Calu3 (cell line): ENCODE measurements around the gene ACOD1. TPM values are rescaled to one million over a fixed set of nuclear protein-coding genes. Genes with fewer than 3 reads are reported as not detected.

Source experiments
- BruUV-seq: library from RNA; stranded (reverse); fragments of 400-500 nt; replicated peaks from 2 replicates; lab custom pipeline; 2021; lab: Mats Ljungman, UMichigan
- CTCF ChIA-PET: fragments of 300-600 bp; sonication (Branson Sonifier 250); formaldehyde crosslinking; loops from one replicate; lab custom pipeline; 2022; ENCODE audit warnings: antibody characterized with exemption; lab: Charles Lee
- DNase-seq: peaks from one replicate; pipeline ENCODE4 v3.0.0; 2022
- H3K27ac Mint-ChIP-seq: one replicate; pipeline ENCODE4 v1.8.0; 2022; ENCODE audit warnings: mixed read lengths; ENCODE audit not compliant: unreplicated experiment
- H3K27me3 Mint-ChIP-seq: one replicate; pipeline ENCODE4 v1.8.0; 2022; ENCODE audit warnings: mixed read lengths; ENCODE audit not compliant: unreplicated experiment
- H3K36me3 Mint-ChIP-seq: one replicate; pipeline ENCODE4 v1.8.0; 2022; ENCODE audit warnings: mild to moderate bottlenecking, moderate library complexity, mixed read lengths; ENCODE audit not compliant: insufficient read depth, unreplicated experiment
- H3K4me1 Mint-ChIP-seq: one replicate; pipeline ENCODE4 v1.8.0; 2022; ENCODE audit warnings: mild to moderate bottlenecking, low read depth, mixed read lengths; ENCODE audit not compliant: unreplicated experiment
- H3K4me3 Mint-ChIP-seq: one replicate; pipeline ENCODE4 v1.8.0; 2022; ENCODE audit warnings: mild to moderate bottlenecking, low read depth, moderate library complexity, mixed read lengths; ENCODE audit not compliant: unreplicated experiment
- H3K9me3 Mint-ChIP-seq: one replicate; pipeline ENCODE4 v1.8.0; 2022; ENCODE audit warnings: low read depth, mixed read lengths; ENCODE audit not compliant: unreplicated experiment
- intact Hi-C: fragments of 100-400 bp; cut with micrococcal nuclease; formaldehyde crosslinking; loops from one replicate; pipeline ENCODE4 v1.10.0; 2022; ENCODE audit not compliant: unreplicated experiment
- total RNA-seq: library from RNA; stranded (reverse); gene quantifications from 2 replicates; pipeline ENCODE4 v1.2.3, GENCODE V29; 2022
- TF ChIP-seq, protein P1 (sequence below): fragments of 200-600 bp; IDR thresholded peaks from one replicate; pipeline ENCODE4 v1.8.0; 2022; ENCODE audit warnings: antibody characterized with exemption; ENCODE audit not compliant: unreplicated experiment

ACOD1 gene
- total RNA-seq, 1 experiment from 2014 or later, result not detected

DNA sequence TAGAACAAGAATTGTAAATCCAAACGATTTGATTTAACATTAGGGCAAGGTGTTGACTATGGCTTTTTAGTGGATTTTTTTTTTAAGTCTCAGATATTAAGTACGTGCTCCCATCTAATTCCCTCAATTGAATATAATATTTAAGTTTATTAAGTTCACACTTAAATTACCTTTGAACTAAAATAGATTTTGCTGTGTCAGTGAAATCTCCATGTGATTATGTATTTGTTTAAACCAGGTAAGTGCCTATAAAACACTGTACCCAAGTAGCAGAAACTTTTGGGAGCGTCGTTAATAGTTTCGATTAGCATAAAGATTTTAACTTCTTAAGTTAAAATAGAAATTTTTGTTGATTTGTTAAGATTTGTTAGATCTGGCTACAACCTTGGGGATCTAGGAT, 45.2 kb downstream of the ACOD1 start:
- Mint-ChIP-seq H3K9me3 (no peaks in the 10 kb centered on the region), H3K4me3 (no peak overlapping the region), H3K4me1 (peaks cover 7% of the 10 kb centered on the region), H3K27ac (no peak overlapping the region), H3K27me3 (no peaks in the 10 kb centered on the region), H3K36me3 (peaks cover 10% of the 10 kb centered on the region)
- CTCF ChIA-PET, result no interaction called here
- intact Hi-C loops, result no loop called here
- no TSS peak for BruUV-seq
- TF ChIP-seq, protein P1, sequence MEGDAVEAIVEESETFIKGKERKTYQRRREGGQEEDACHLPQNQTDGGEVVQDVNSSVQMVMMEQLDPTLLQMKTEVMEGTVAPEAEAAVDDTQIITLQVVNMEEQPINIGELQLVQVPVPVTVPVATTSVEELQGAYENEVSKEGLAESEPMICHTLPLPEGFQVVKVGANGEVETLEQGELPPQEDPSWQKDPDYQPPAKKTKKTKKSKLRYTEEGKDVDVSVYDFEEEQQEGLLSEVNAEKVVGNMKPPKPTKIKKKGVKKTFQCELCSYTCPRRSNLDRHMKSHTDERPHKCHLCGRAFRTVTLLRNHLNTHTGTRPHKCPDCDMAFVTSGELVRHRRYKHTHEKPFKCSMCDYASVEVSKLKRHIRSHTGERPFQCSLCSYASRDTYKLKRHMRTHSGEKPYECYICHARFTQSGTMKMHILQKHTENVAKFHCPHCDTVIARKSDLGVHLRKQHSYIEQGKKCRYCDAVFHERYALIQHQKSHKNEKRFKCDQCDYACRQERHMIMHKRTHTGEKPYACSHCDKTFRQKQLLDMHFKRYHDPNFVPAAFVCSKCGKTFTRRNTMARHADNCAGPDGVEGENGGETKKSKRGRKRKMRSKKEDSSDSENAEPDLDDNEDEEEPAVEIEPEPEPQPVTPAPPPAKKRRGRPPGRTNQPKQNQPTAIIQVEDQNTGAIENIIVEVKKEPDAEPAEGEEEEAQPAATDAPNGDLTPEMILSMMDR, result no peak
- no peak for DNase-seq

DNA sequence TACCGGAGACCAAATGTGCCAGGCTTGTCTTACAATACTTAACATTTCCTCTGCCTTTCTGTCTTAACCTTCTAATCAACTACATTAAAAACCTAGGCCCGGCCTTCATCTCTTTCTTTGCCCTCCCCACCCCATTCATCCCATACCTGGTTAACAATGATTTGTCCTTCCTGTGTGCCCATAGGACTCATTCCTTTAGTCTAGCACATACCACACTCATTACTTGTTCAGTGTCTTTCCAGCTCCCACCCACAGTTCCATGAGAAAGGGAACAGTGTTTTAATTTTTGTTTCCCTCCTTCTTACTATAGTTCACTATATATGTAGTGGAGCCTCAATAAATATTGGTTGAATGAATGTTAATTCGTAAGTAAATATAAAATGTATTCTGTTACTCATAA, 46.0 kb downstream of the ACOD1 start:
- TF ChIP-seq, protein P1, result no peak
- no peaks in the 10 kb centered on the region for H3K9me3 Mint-ChIP-seq
- no peak for DNase-seq
- intact Hi-C loops, result no loop called here
- H3K27me3 Mint-ChIP-seq, result no peaks in the 10 kb centered on the region
- H3K4me3 Mint-ChIP-seq, result no peak overlapping the region
- H3K27ac Mint-ChIP-seq, result no peak overlapping the region
- H3K36me3 Mint-ChIP-seq, result peaks cover 10% of the 10 kb centered on the region
- no TSS peak for BruUV-seq
- CTCF ChIA-PET, result no interaction called here
- peaks cover 7% of the 10 kb centered on the region for H3K4me1 Mint-ChIP-seq

DNA sequence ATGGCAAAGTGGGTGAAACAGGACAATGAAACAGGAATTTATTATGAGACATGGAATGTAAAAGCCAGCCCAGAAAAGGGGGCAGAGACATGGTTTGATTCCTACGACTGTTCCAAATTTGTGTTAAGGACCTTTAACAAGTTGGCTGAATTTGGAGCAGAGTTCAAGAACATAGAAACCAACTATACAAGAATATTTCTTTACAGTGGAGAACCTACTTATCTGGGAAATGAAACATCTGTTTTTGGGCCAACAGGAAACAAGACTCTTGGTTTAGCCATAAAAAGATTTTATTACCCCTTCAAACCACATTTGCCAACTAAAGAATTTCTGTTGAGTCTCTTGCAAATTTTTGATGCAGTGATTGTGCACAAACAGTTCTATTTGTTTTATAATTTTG, 52.2 kb downstream of the ACOD1 start:
- no peak for DNase-seq
- TF ChIP-seq, protein P1, result no peak
- H3K27ac Mint-ChIP-seq, result no peak overlapping the region
- no peaks in the 10 kb centered on the region for H3K36me3 Mint-ChIP-seq
- CTCF ChIA-PET, result interaction anchor here (0.7 kb wide), 1 partner anchor 198 kb away, joined by 5 read pairs; no protein-coding TSS in a partner anchor
- H3K9me3 Mint-ChIP-seq, result no peaks in the 10 kb centered on the region
- H3K27me3 Mint-ChIP-seq, result no peaks in the 10 kb centered on the region
- intact Hi-C loops, result no loop called here
- no peaks in the 10 kb centered on the region for H3K4me1 Mint-ChIP-seq
- BruUV-seq, result no TSS peak
- no peak overlapping the region for H3K4me3 Mint-ChIP-seq

DNA sequence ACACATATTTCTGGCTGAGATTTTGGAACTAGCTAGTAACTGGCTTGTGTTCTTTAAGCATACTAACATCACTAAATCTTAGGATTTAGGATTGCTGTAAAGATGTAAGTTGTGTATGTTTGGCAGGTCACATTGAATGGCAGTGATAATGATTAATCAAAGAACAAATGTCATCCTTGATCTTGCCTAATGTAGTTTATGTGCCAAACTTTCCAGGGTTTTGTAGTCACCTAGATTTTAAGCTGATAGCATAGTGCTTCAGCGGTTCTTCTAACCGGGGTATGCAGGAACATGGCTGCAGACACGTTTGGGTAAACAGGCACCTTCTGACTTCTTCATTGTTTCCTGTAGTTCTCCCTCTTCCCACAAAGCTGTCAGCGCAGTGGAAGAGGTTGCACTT, 53.2 kb downstream of the ACOD1 start:
- CTCF ChIA-PET, result no interaction called here
- BruUV-seq, result no TSS peak
- TF ChIP-seq, protein P1, result no peak
- intact Hi-C loops, result no loop called here
- Mint-ChIP-seq H3K4me1 (no peaks in the 10 kb centered on the region), H3K9me3 (no peaks in the 10 kb centered on the region), H3K27me3 (no peaks in the 10 kb centered on the region), H3K4me3 (no peak overlapping the region), H3K36me3 (no peaks in the 10 kb centered on the region), H3K27ac (no peak overlapping the region)
- no peak for DNase-seq
